ENCODE data around the gene DDX47.
"Not testable (repeated sequence)": the region's sequence is repeated elsewhere in the genome, so short reads cannot be mapped to it uniquely, and the experiment has no call there.

Gene DDX47

DNA sequence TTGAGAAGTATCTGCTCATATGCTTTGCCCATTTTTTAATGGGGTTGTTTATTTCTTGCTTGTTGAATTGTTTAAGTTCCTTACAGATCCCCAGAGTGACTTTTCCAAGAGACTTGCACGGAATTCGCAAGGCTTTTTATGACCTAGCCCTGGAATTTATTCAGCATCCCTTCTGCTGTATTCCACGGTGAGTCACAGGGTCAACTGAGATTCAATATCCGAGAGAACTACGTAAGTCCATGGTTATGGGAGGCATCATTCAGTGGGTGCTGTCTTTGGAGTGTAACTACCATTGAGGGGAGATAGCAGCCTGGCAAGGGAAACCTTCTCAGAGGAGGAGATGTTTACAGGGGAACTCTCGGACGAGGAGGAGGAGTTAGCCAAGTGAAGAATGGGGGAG is 57.3 kb downstream of the DDX47 start:
- in situ Hi-C loops (cut with HindIII; ENCODE audit: low sequenced_read_pairs): no loop called here

DNA sequence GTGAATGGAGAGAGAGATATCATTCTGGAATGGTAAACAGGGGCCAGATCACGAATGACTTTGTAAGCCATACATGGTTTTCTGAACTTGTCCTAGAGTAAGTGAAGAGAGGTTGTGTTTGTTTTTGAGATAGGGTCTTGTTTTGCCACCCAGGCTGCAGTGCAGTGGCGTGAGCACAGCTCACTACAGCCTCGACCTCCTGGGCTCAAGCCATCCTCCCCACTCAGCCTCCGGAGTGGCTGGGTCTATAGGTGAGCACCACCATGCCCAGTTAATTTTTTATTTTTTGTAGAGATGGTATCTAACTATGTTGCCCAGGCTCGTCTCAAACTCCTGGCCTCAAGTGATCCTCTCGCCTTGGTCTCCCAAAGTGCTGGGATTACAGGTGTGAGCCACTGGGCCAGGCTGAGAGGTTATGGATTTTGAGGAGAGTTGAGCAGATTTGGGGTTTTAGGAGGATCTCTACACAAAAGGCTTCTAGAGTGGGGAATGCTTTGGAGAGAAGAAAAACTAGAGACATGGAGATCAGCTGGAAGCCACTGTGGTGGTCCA is 58.5 kb downstream of the DDX47 start:
- in situ Hi-C loops (cut with HindIII; ENCODE audit: low sequenced_read_pairs): no loop called here

DNA sequence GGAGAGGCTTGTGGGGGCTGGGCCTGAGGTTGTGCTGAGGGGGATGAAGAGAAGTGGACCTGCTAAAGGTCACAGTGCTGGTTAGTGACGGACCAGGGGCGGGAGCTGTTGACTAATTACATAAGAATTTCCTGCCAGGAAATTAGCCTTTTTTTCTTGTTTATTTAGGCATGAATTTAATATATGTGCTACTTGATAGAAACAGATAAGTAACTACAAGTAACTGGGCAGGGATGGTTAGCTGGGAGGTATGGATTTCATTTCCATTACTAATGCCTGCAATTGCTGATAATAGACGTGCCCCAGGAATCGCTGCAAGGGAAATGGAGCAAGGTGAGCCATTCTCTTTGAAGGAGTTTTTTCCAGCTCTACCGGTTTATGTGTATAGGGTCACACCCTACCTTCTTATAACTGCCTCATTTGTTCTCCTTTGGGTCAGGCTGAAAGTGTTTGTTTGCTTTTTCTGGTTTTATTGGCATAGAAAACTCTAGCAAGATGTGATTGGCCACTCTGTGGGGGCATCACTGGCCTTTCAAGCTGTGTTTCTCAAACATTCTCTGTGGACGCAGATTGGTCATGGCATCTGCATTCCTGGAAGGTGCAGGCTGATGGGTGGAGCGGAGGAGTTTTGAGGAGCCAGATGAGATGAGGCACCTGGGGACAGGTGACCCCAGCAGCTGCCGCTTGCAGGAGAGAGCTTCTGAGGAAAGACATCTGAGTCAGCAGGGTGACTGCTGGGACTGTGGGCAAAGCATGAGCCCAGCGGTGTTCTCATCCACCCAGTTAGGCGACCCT is 59.2 kb downstream of the DDX47 start:
- in situ Hi-C loops (cut with HindIII; ENCODE audit: low sequenced_read_pairs): no loop called here

DNA sequence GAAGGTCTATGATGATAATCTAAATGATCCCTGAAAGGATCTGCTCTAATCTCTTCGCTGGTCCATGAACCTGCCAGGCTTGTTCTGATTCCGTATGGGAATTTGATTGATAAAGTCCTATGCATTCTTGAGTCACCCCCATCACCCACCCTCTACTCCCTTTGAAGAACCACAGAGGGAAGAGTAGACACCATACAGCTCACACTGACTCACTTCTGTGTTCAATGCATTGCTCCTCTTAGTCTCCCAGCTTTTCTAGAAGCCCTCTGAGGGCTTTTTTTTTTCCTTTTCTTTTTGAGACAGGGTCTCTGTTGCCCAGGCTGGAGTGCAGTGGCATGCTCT is 59.8 kb downstream of the DDX47 start:
- in situ Hi-C loops (cut with HindIII; ENCODE audit: low sequenced_read_pairs): no loop called here

DNA sequence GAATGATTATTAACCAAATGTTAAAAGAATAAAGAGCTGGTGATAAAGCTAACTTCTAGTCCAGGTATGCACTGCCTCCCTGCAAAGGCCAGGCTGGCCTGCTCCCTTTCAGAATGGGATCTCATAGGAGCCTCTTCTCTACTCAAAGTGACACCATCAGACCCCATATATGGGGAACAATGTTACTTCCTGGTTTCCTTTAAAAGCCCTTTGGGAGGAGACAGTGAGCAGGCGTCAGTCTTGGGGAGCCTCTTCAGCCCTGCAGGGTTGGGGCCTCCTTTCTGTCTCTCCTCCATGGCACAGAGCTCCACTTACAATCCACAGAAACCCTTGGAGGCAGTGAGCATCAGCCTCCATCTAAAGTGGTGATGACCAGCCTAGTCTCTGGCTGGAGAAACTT is 60.9 kb downstream of the DDX47 start:
- in situ Hi-C loops (cut with HindIII; ENCODE audit: low sequenced_read_pairs): no loop called here

DNA sequence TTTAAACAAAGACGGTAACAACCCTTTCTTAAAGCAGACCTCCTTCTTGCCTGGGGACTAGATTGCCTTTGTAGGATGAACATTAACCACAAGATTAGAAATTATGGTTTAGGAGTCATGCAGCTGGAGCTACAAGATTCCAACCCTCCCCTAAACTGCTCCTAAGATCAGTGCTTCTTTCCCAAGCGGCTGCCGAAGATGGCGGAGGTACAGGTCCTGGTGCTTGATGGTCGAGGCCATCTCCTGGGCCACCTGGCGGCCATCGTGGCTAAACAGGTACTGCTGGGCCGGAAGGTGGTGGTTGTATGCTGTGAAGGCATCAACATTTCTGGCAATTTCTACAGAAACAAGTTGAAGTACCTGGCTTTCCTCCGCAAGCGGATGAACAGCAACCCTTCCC is 62.2 kb downstream of the DDX47 start:
- in situ Hi-C loops (cut with HindIII; ENCODE audit: low sequenced_read_pairs): not testable (repeated sequence)

DNA sequence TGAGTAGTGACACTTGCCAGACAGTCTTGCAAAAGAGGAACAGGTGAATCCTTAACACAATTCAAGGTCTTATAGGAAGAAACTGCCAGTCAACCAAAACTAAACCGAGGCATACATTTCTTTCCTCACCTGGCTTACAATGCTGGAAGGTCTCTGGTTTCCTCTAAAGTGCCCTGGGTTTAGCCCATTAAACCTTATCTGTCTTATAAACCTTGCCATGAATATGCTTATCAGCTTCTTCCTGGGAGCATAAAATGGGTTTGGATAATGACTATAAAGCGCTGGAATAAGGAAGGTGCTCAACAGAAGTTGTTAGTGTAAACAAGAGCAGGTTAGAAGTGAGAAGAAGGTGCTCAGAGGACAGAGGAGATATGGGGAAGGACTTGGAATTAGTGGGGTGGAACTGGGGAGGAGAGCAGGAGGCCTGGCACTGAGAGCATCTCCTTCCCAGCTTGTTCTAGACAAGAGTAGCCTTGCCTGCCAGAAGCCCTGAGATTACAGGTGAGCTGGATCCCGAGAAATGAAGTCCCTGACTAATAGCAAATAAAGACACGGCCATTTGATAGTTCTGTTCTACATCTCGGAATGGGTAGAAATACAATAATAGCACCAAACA is 64.1 kb downstream of the DDX47 start:
- in situ Hi-C loops (cut with HindIII; ENCODE audit: low sequenced_read_pairs): no loop called here

DNA sequence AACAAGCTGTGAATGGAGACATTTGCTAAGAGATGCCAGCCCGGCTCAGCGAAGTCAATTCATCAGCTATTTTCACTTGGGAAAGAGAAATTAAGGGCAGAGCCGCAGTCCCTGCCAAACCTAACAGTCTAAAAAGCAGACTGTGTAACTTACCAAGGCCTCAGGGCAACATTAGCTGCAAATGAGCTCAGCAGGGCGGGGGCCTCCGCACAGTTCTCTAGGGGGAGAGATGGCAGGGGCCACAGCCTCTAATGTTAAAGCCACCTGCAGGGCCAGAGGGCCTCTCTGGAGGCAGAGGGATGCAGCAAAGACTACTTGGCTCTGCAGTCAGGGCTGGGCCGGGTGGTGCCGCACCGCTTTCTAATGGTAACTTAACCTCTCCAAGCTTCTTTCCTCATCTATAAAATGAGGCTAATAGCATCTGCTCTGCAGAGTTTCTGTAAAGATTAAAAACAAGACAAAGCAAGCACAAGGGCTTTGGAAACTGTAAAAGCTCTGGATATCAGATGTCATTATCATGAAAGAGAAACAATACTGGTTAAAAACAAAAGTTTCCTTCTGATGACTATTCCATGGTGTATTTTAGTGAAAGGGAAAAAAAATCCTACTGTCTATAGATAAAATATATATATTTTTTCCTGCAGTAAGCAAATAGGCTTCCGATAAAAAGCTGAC is 64.8 kb downstream of the DDX47 start:
- in situ Hi-C loops (cut with HindIII; ENCODE audit: low sequenced_read_pairs): no loop called here
